AG20443 (cell line): ENCODE data around the gene LRP1-AS.

Source experiments
- DNase-seq: peaks from one replicate; pipeline ENCODE4 v3.0.0; 2012; ENCODE audit warnings: low spot score, mixed read lengths

The LRP1-AS gene

DNA sequence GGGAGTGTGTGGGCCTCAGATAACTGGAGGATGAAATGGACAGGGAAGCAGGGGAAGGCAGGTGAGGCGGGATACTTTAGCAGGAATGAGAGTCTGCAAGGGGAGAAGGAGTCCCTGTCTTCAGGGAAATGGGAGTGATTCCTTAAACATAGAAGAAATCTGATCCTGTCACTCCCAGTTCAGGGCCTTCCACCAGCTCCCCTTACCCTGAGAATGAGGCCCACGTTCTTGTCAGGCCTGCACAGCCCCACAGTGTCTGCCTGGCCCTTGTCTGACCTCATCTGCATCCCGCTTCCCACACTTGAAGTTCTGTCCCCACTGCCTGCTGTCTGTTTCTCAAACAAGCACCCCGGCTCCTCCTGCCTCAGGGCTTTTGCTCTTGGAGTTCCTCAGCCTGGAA is 12.6 kb upstream of the LRP1-AS start:
- no peak for DNase-seq

DNA sequence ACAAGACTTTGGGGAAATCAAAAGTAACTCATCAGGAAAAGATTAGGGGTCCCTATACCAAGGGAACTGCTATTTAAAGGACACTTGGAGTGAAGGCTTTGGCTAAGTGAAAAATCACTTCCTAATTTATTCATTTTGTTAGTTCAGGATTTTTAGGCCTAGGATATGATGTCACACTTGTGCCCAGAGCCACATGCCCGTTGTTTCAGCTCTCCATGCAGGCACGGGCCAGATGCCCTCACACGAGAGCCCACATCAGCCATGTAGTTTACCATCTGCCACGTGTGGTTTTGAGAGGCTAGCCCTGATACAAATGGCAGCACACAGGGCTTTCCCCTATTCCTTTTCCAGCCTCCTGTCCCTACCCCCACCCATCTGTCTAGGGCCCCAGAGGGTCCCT is 11.9 kb upstream of the LRP1-AS start:
- no peak for DNase-seq

- no peak for DNase-seq
Measured at GRCh38 chr12:57158665-57159064, 11.2 kb upstream of the LRP1-AS start.

GRCh38 chr12:57158186-57158585 is 10.8 kb upstream of the LRP1-AS start:
- no peak for DNase-seq

- no peak for DNase-seq
Measured at GRCh38 chr12:57157588-57158173, 10.3 kb upstream of the LRP1-AS start.

DNA sequence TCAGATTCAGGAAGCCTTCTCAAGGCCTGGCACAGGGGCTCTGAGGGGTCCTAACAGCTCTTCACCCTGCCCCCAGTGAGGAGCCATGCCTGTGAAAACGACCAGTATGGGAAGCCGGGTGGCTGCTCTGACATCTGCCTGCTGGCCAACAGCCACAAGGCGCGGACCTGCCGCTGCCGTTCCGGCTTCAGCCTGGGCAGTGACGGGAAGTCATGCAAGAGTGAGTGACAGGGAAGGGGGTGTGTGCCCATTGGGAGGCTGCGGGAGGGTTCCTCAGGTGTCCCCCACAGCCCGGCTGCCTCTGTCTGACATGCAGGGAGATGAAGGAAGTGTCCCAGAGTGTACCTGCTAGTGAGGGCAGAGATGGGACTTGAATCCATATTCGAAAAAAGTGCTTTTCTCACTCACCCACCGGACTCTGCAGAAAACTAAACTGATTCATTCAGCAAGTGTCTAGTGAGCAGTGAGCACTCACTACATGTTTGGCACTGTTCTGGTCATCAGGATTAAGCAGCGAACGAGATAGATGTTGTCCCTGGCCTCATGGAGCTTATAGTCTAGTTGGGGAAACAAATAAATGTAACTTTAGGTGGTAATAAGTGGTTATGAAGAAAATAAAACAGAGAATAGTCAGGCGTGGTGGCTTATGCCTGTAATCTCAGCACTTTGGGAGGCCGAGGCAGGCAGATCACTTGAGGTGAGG is 9.4 kb upstream of the LRP1-AS start:
- DNase-seq: no peak

DNA sequence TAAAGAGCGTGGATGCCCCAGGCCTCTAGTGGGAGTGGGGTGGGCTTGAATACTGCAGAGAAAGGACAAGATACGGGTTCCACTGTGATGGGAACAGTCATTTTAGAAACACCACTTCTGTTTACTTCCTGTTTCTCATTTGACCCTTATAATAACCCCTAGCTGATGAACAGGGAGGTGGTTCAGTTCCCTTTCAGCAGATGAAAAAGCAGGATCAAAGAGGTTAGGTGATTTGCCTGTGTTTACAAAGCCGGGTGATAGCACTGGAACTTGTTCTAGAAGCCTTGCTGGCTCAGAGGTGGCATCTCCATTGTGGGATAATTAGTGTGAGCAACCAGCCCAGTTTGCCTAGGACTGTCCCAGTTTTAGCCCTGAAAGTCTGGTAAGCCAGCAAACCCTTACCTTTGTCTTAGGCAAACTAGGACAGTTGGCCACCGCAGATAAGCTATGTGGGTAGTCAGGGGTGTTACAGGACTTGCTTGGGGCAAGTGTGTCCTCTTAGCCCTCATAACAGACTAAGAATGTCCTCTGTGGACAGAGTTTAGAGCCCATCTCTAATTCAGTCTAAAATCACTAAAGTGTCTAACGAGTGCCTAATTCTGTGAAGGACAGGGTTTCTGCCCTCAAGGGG is 7.5 kb upstream of the LRP1-AS start:
- no peak for DNase-seq

GRCh38 chr12:57154076-57154475 is 6.7 kb upstream of the LRP1-AS start:
- no peak for DNase-seq

DNA sequence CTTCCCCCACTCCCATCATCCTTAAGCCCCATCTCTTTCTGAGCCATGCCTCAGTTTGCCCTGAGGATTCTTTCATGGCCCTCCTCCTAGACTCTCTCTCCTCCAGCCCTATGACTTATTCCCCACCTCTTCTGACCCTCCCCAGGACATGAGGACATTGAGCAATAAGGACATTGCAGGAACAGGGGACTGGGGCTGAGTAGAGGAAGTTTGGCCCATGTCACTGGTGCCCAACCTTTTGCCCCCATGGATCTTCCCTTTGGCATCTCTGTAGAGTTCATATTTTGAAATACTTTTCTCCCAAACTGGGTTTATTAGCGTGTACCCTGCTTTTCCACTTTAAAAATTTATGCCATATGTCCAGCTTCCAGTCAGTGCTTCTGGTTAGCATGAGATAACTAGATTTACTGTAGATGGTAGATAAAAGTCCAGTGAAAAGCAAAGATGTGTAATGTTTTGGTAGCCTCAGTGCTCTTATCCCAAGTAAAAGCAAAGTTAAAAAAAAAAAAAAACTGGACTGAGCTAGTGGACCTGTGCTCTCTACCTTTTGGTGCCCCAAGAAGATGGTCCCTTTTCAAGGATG is 6.1 kb upstream of the LRP1-AS start:
- no peak for DNase-seq

DNA sequence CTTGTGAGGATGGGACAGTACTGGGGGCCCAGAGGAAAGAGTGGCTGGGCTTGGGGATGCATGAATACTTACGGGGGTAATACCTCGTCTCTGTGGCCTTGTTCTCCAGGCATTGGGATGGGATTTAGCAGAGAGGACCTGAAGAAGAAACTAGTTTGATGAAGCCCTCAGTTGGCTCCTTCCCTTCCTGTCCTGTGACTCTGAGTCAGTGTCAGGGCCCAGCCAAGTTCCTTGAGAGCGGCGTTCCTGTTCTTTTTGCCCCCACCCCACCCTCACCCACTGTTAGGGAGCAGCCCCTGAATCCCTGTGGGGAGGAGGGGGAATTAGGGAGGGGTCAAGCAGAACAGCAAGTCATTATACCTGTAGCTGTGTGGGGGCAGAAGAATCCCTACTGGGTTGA is 5.2 kb upstream of the LRP1-AS start:
- DNase-seq: peak; percentile 61

GRCh38 chr12:57151741-57152630 is 4.6 kb upstream of the LRP1-AS start:
- DNase-seq: peak; percentile 84

GRCh38 chr12:57150400-57151000 is 3.1 kb upstream of the LRP1-AS start:
- no peak for DNase-seq

GRCh38 chr12:57149245-57149900 is 2.0 kb upstream of the LRP1-AS start:
- DNase-seq: peak; percentile 84

- peak; percentile 69 for DNase-seq
Measured at GRCh38 chr12:57148469-57149244, 1.2 kb upstream of the LRP1-AS start.

DNA sequence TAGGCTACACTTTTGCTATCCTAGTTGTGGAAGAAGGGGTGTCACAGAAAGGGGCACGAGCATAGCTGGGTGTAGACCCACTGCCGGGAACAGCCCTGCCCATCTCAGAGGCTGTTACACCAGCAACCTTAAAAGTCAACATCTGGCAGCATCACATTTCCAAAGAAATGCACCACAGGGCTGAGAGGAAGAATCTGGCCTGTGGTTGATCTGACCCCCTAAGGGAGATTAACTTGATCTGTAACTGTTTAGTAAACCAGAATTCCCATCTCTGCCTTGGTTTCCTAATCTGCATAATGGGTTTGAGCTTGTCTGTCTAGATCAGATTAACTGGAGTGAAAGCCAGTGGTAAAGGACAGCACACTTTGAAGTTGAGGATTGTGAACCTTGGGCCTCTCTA is 1.3 kb downstream of the LRP1-AS start:
- no peak for DNase-seq

- no peak for DNase-seq
Measured at GRCh38 chr12:57145460-57146059, 1.9 kb downstream of the LRP1-AS start.

DNA sequence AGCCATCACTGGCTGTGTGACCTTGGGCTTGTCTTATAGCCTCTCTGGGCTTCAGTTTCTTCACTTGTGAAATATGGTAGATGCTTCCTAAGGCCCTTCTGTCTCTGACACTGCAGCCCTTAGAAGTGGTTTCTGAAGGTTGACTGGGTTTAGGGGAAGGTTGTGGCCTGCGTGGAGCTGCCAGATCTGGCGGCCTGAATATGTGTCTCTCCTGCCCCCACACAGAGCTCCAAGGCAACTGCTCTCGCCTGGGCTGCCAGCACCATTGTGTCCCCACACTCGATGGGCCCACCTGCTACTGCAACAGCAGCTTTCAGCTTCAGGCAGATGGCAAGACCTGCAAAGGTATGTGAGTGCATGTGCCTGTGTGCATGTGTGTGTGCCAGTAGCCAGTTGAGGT is 4.0 kb downstream of the LRP1-AS start:
- DNase-seq: no peak

DNA sequence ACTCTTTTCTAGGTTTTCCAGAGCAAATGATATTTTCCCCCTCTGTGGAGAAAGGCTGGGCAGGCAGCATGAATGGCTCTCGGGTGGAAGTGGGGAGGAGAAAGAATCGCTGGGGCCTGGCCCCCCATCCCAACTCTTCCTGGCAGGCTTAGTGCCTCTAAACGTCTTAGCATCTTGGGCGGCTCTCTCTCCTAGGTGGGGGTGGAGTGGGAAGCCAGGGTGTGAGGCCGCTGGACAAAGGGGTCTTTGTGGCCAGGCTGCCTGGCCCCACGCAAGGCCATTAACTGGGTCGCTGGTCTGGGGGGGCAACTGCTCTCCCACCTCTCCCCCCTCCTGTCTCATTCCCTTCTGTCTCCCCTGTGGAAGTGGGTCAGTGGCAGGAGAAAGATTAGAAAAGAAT is 4.7 kb downstream of the LRP1-AS start:
- DNase-seq: no peak

DNA sequence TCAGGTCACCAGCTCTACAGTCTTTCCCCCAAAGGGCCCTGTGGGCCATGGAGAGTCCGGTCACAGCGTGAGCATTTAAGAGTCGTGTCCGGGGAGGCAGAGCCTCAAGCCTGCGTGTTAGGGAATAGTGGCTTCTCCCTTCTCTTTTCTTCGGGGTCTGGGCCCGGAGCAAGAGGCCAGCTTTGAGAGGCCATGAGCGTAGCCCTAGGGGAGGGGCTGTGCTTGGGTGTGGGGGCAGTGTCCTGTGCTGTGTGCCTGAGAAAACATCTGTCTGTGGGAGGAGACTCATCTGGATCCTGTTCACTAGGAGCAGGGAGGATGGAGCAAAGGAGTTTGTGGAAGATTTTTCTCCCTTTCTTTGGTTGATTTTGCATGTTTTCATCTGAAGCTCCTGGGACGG is 5.3 kb downstream of the LRP1-AS start:
- DNase-seq: no peak

DNA sequence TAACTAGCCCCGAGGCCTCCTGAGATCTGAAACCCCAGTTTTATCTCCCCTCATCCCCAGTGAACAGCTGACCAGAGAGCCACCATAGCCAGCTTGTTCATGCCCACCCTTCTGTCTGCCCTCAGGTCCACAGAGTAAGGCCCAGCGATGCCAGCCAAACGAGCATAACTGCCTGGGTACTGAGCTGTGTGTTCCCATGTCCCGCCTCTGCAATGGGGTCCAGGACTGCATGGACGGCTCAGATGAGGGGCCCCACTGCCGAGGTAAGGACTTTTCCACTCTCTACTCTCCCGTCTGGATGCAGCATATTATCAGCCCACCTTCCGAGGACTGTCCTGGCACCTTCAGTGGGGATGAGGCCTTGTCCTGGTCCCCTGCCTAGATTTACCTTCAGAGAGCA is 6.2 kb downstream of the LRP1-AS start:
- DNase-seq: no peak
